ENCODE results near the gene PAQR3. TPM values are rescaled to one million over a fixed set of nuclear protein-coding genes. Genes with fewer than 3 reads are reported as not detected.

Gene PAQR3
- total and polyA plus RNA-seq, 9 of the 15 experiments (the other 6 are each of a cell fraction or from before 2014, with no cell fraction given), result 10.7 to 77.1 (median 31.6) TPM

DNA sequence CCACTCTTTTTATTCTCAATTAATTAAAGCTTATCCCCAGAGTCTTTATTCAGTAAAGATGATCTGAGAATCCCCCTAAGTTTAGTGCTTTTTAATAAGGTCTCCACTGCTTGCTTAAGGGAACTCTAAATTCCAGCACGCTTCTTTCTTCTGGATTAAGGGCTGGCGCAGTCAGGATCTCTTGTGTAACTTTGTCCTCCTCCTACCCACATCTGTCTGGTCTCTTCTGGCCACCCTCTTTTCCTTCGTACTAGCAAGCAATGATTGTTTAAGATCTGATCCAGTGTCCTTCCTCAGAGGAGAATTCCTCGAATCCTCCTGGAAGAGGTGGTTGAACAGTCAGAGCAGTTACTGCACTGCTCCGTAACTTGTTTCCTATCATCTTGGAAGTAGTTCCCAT is 14.0 kb upstream of the PAQR3 start (continued):
- no peak for TF ChIP-seq POLR2AphosphoS5 (IDR thresholded peaks at IDR 0.05; ENCODE audit: control insufficient read depth, insufficient read depth, low read depth, low read length)
- TF ChIP-seq HDAC8 (tag; IDR thresholded peaks at IDR 0.05), result no peak
- TF ChIP-seq, protein P1, sequence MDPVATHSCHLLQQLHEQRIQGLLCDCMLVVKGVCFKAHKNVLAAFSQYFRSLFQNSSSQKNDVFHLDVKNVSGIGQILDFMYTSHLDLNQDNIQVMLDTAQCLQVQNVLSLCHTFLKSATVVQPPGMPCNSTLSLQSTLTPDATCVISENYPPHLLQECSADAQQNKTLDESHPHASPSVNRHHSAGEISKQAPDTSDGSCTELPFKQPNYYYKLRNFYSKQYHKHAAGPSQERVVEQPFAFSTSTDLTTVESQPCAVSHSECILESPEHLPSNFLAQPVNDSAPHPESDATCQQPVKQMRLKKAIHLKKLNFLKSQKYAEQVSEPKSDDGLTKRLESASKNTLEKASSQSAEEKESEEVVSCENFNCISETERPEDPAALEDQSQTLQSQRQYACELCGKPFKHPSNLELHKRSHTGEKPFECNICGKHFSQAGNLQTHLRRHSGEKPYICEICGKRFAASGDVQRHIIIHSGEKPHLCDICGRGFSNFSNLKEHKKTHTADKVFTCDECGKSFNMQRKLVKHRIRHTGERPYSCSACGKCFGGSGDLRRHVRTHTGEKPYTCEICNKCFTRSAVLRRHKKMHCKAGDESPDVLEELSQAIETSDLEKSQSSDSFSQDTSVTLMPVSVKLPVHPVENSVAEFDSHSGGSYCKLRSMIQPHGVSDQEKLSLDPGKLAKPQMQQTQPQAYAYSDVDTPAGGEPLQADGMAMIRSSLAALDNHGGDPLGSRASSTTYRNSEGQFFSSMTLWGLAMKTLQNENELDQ (CRISPR knock-in tag; IDR thresholded peaks at IDR 0.05; ENCODE audit: borderline replicate concordance), result no peak
- TF ChIP-seq TAF7 (tag; IDR thresholded peaks at IDR 0.05), result no peak

DNA sequence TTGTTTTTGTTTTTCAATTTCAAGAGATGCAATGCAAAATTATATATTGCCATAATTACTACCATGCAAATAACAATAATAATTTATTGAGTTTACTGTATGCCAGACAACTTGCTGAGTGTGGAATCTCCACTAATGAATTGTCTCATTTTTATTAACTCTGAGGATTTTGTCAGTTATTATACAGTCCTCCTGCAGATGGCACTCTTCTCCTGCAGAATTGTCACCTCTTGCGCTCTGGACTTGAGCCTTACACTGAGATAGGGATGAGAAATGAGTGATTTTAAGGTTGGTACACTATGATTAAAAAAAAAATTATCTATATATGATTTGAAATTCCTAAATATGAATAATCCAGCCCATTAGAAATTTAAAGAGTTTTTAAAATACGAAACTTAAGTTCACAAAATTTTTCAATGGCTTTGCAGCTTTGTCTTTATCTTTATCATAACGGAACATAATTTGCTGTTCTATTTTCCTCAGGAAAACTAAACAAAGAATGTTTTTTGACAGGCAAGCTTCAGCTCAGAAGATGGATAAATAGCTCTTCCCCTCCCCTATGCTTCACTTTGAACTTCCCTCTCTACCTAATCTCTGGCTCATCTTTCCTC is 12.7 kb upstream of the PAQR3 start:
- Histone ChIP-seq H3K9me3 (replicated peaks; ENCODE audit: control insufficient read depth, insufficient read depth, low read depth, low read length) (no peaks in the 10 kb centered on the region), H2AFZ (ENCODE audit: low read depth, low read length) (no peak overlapping the region), H3K27me3 (ENCODE audit: control insufficient read depth in 2 of 2, insufficient read depth in 2 of 2, low read length in 2 of 2) (no peaks in the 10 kb centered on the region), H3K27ac (ENCODE audit: extremely low read depth, low read depth, low read length) (no peak overlapping the region), H3K4me3 (no peak overlapping the region), H3K9ac (ENCODE audit: insufficient read depth in 1 of 2, low read depth in 2 of 2, low read length in 2 of 2) (no peak overlapping the region), H3K79me2 (ENCODE audit: control insufficient read depth, insufficient read depth, low read length) (no peaks in the 10 kb centered on the region), H3K9me1 (ENCODE audit: control insufficient read depth, insufficient read depth, low read length) (no peaks in the 10 kb centered on the region), H3K4me2 (ENCODE audit: insufficient read depth, low read length) (no peak overlapping the region), H3K36me3 (ENCODE audit: control insufficient read depth, insufficient read depth, low read length) (no peaks in the 10 kb centered on the region), H3K4me1 (replicated peaks in 1 of 2; ENCODE audit: control insufficient read depth in 2 of 2, insufficient read depth in 2 of 2, low read length in 2 of 2) (peaks cover 0 to 4% of the 10 kb centered on the region in 2 experiments; a peak in 1 of 5 replicates), H4K20me1 (replicated peaks; ENCODE audit: control insufficient read depth, insufficient read depth, low read length) (no peaks in the 10 kb centered on the region)
- 45% methylated on average over 3 of the region's 3 CpGs for WGBS (ENCODE audit: insufficient coverage, low coverage, missing lambda C conversion rate)
- FAIRE-seq, result peak; percentile 81
- CTCF ChIA-PET (ENCODE audit: low intra/inter-chr PET ratio), result interaction anchor here (0.6 to 1.0 kb wide), 5 partner anchors 399 to 1411 kb away, joined by 3 to 4 read pairs (median 3); partner anchors contain the start of gene CFAP299
- no TSS peak for BruUV-seq (replicated peaks)
- DNase-seq (ENCODE audit: extremely low read depth in 1 of 4, low spot score in 3 of 4), result peak; percentile 56 to 70 (median 58)
- ATAC-seq, result peak; percentile 86
- in situ Hi-C loops (cut with MboI), result no loop called here
- intact Hi-C loops (cut with micrococcal nuclease), result loop anchor here (1.0 to 5.0 kb wide), 7 partner anchors 91 to 1410 kb away; no protein-coding TSS in a partner anchor
- POLR2A ChIA-PET, result no interaction called here
- TF ChIP-seq RAD21 (CRISPR knock-in tag; conservative IDR thresholded peaks at IDR 0.05 in 1 of 2, IDR thresholded peaks at IDR 0.05 in 1 of 2) (peak; percentile 76 to 91), ZKSCAN1 (IDR thresholded peaks at IDR 0.05; ENCODE audit: low read depth, low read length) (no peak), SMARCC2 (IDR thresholded peaks at IDR 0.05; ENCODE audit: low read depth) (no peak), CC2D1A (IDR thresholded peaks at IDR 0.05) (0 out of 2 replicates have a peak, but pooled peaks have one; percentile 26)
- TF ChIP-seq, protein P2, sequence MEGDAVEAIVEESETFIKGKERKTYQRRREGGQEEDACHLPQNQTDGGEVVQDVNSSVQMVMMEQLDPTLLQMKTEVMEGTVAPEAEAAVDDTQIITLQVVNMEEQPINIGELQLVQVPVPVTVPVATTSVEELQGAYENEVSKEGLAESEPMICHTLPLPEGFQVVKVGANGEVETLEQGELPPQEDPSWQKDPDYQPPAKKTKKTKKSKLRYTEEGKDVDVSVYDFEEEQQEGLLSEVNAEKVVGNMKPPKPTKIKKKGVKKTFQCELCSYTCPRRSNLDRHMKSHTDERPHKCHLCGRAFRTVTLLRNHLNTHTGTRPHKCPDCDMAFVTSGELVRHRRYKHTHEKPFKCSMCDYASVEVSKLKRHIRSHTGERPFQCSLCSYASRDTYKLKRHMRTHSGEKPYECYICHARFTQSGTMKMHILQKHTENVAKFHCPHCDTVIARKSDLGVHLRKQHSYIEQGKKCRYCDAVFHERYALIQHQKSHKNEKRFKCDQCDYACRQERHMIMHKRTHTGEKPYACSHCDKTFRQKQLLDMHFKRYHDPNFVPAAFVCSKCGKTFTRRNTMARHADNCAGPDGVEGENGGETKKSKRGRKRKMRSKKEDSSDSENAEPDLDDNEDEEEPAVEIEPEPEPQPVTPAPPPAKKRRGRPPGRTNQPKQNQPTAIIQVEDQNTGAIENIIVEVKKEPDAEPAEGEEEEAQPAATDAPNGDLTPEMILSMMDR (IDR thresholded peaks at IDR 0.05 in 2 of 3, conservative IDR thresholded peaks at IDR 0.05 in 1 of 3; ENCODE audit: insufficient read depth in 2 of 3, low read depth in 1 of 3, low read length in 3 of 3), result peak; percentile 58 to 84 (median 73)
- TF ChIP-seq, protein P3, sequence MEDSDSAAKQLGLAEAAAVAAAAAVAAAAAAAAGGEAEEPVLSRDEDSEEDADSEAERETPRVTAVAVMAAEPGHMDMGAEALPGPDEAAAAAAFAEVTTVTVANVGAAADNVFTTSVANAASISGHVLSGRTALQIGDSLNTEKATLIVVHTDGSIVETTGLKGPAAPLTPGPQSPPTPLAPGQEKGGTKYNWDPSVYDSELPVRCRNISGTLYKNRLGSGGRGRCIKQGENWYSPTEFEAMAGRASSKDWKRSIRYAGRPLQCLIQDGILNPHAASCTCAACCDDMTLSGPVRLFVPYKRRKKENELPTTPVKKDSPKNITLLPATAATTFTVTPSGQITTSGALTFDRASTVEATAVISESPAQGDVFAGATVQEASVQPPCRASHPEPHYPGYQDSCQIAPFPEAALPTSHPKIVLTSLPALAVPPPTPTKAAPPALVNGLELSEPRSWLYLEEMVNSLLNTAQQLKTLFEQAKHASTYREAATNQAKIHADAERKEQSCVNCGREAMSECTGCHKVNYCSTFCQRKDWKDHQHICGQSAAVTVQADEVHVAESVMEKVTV (CRISPR knock-in tag; IDR thresholded peaks at IDR 0.05), result peak; percentile 85

Measured in K562 (cell line).